OCI-LY7 (cell line): ENCODE results near the gene EFCAB10. TPM values are rescaled to one million over a fixed set of nuclear protein-coding genes. Genes with fewer than 3 reads are reported as not detected.

Source experiments
- BruUV-seq: library from RNA; stranded (reverse); fragments of 400-500 nt; replicated peaks from 2 replicates; lab custom pipeline; 2021; lab: Mats Ljungman, UMichigan
- CTCF ChIA-PET: fragments of 300-600 bp; sonication (Branson Sonifier 250); formaldehyde crosslinking; loops from one replicate; lab custom pipeline; 2022; ENCODE audit warnings: antibody characterized with exemption; ENCODE audit not compliant: unreplicated experiment; lab: Charles Lee
- POLR2A ChIA-PET: fragments of 300-600 bp; sonication (Branson Sonifier 250); formaldehyde crosslinking; loops from one replicate; lab custom pipeline; 2022; ENCODE audit warnings: antibody characterized with exemption; lab: Charles Lee
- DNase-seq: peaks from one replicate; pipeline ENCODE4 v3.0.0-alpha.2; 2015; ENCODE audit warnings: low spot score
- H2AFZ ChIP-seq: fragments of 200-600 bp; sonication (generic), shearing (Covaris generic); 2 replicates; pipeline ENCODE4 v1.6.1; 2014; ENCODE audit warnings: mild to moderate bottlenecking, antibody characterized with exemption, low read length, moderate library complexity
- H3K27ac ChIP-seq: fragments of 200-600 bp; sonication (generic); 2 replicates; pipeline ENCODE4 v1.5.1; 2014; ENCODE audit warnings: mixed run types, low read depth, mild to moderate bottlenecking, moderate library complexity, low read length, inconsistent platforms; ENCODE audit not compliant: poor library complexity, severe bottlenecking
- H3K36me3 ChIP-seq: fragments of 200-600 bp; sonication (generic); 2 replicates; pipeline ENCODE4 v1.6.1; 2014; ENCODE audit warnings: mild to moderate bottlenecking, antibody characterized with exemption, low read length, moderate library complexity, mixed read lengths; ENCODE audit not compliant: insufficient read depth
- H3K4me1 ChIP-seq: fragments of 200-600 bp; sonication (generic); 2 replicates; pipeline ENCODE4 v1.5.1; 2014; ENCODE audit warnings: mild to moderate bottlenecking, low read length; ENCODE audit not compliant: insufficient read depth, poor library complexity, severe bottlenecking
- H3K4me2 ChIP-seq: fragments of 200-600 bp; sonication (generic); 2 replicates; pipeline ENCODE4 v1.6.1; 2014; ENCODE audit warnings: mild to moderate bottlenecking, low read length
- H3K4me3 ChIP-seq: fragments of 200-600 bp; sonication (generic); 2 replicates; pipeline ENCODE4 v1.5.1; 2014; ENCODE audit warnings: mild to moderate bottlenecking, low read depth, low read length; ENCODE audit not compliant: poor library complexity, severe bottlenecking
- H3K79me2 ChIP-seq: fragments of 200-600 bp; sonication (generic); 2 replicates; pipeline ENCODE4 v1.6.1; 2016; ENCODE audit warnings: low read depth, mild to moderate bottlenecking, low read length, moderate library complexity, mixed read lengths; ENCODE audit not compliant: insufficient read depth
- H3K9me2 ChIP-seq: fragments of 200-600 bp; sonication (generic); 2 replicates; pipeline ENCODE4 v1.6.1; 2016; ENCODE audit warnings: mild to moderate bottlenecking, low read length, mixed read lengths; ENCODE audit not compliant: insufficient read depth
- H3K9me3 ChIP-seq: fragments of 200-600 bp; sonication (generic); 2 replicates; pipeline ENCODE4 v1.6.1; 2014; ENCODE audit warnings: mild to moderate bottlenecking, mixed run types, low read length, mixed read lengths
- H4K20me1 ChIP-seq: fragments of 200-600 bp; sonication (generic); 2 replicates; pipeline ENCODE4 v1.6.1; 2014; ENCODE audit warnings: mild to moderate bottlenecking, antibody characterized with exemption, low read length, moderate library complexity, mixed read lengths; ENCODE audit not compliant: insufficient read depth
- CTCF ChIP-seq: fragments of 200-600 bp; sonication (generic); conservative IDR thresholded peaks from 2 replicates; pipeline ENCODE4 v1.5.1; 2014; ENCODE audit warnings: mild to moderate bottlenecking, antibody characterized with exemption, low read length, moderate library complexity, mixed read lengths
- EZH2phosphoT487 ChIP-seq: fragments of 200-600 bp; sonication (generic); IDR thresholded peaks from 2 replicates; pipeline ENCODE4 v1.6.1; 2018; ENCODE audit warnings: low read depth, borderline replicate concordance, mild to moderate bottlenecking, mixed run types, antibody characterized with exemption, low read length, moderate library complexity, mixed read lengths
- intact Hi-C: fragments of 100-400 bp; cut with micrococcal nuclease; formaldehyde crosslinking; loops from one replicate; pipeline ENCODE4 v1.10.0; 2022; ENCODE audit not compliant: unreplicated experiment
- total RNA-seq, 2 experiments: library from RNA; depleted of rRNA in 1 of 2; stranded (reverse); fragments of >200 nt in 1 of 2; shearing (Covaris generic) in 1 of 2; gene quantifications; 2 replicates each; pipeline ENCODE4 v1.2.3, GENCODE V29; 2014 to 2022

EFCAB10 gene
- total RNA-seq, 2 experiments from 2014 or later, result not detected

GRCh38 chr7:105590793-105591192 is 9.5 kb upstream of the EFCAB10 start:
- Histone ChIP-seq H3K9me2 (no peaks in the 10 kb centered on the region), H3K36me3 (no peaks in the 10 kb centered on the region), H4K20me1 (no peaks in the 10 kb centered on the region), H3K27ac (no peak overlapping the region), H3K79me2 (no peaks in the 10 kb centered on the region), H3K4me3 (no peak overlapping the region), H3K9me3 (no peaks in the 10 kb centered on the region), H3K4me1 (peaks cover 6% of the 10 kb centered on the region), H2AFZ (no peak overlapping the region), H3K4me2 (no peak overlapping the region)
- CTCF ChIA-PET, result no interaction called here
- no peak for TF ChIP-seq EZH2phosphoT487
- no peak for TF ChIP-seq CTCF
- DNase-seq, result no peak
- POLR2A ChIA-PET, result no interaction called here
- intact Hi-C loops, result no loop called here
- no TSS peak for BruUV-seq

- no peak overlapping the region for H3K4me2 ChIP-seq
- POLR2A ChIA-PET, result interaction anchor here (1.2 to 1.8 kb wide), 2 partner anchors 8 to 576 kb away, joined by 3 to 4 read pairs; no protein-coding TSS in a partner anchor
Measured at GRCh38 chr7:105589356-105590077, 8.2 kb upstream of the EFCAB10 start.

More at GRCh38 chr7:105589356-105590077, 8.2 kb upstream of the EFCAB10 start:
- DNase-seq, result peak; percentile 78
- H3K36me3 ChIP-seq, result no peaks in the 10 kb centered on the region
- no peaks in the 10 kb centered on the region for H3K79me2 ChIP-seq
- intact Hi-C loops, result loop anchor here (2.0 to 10.0 kb wide), 4 partner anchors 195 to 667 kb away; no protein-coding TSS in a partner anchor
- TF ChIP-seq CTCF (peak; percentile 90), EZH2phosphoT487 (no peak)
- H4K20me1 ChIP-seq, result no peaks in the 10 kb centered on the region
- CTCF ChIA-PET, result interaction anchor here (1.0 kb wide), 1 partner anchor 191 kb away, joined by 3 read pairs; no protein-coding TSS in a partner anchor
- no TSS peak for BruUV-seq
- H3K27ac ChIP-seq, result no peak overlapping the region
- H2AFZ ChIP-seq, result no peak overlapping the region
- H3K4me3 ChIP-seq, result no peak overlapping the region
- peaks cover 6% of the 10 kb centered on the region for H3K4me1 ChIP-seq
- no peaks in the 10 kb centered on the region for H3K9me2 ChIP-seq
- H3K9me3 ChIP-seq, result peaks cover 8% of the 10 kb centered on the region; the same call in 1 of the 2 replicates
